ENCODE measurements around the gene AFF3.

GRCh38 chr2:100031604-100032003 lies 110.8 kb downstream of the AFF3 start:
- TF ChIP-seq CTCF (IDR thresholded peaks at IDR 0.05), result no peak
- no peak for TF ChIP-seq EP300 (IDR thresholded peaks at IDR 0.05)
- TF ChIP-seq POLR2A (IDR thresholded peaks at IDR 0.05), result no peak
- TF ChIP-seq POLR2AphosphoS5 (IDR thresholded peaks at IDR 0.05), result no peak
